HG03460 (cell line): Measurements from ENCODE around the gene RPS6KL1.

ENCODE experiments used
- ATAC-seq: cut with Tn5 transposase; IDR thresholded peaks from one replicate; pipeline ENCODE4 v1.9.1; 2021; ENCODE audit not compliant: unreplicated experiment

The RPS6KL1 gene, protein sequence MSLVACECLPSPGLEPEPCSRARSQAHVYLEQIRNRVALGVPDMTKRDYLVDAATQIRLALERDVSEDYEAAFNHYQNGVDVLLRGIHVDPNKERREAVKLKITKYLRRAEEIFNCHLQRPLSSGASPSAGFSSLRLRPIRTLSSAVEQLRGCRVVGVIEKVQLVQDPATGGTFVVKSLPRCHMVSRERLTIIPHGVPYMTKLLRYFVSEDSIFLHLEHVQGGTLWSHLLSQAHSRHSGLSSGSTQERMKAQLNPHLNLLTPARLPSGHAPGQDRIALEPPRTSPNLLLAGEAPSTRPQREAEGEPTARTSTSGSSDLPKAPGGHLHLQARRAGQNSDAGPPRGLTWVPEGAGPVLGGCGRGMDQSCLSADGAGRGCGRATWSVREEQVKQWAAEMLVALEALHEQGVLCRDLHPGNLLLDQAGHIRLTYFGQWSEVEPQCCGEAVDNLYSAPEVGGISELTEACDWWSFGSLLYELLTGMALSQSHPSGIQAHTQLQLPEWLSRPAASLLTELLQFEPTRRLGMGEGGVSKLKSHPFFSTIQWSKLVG

DNA sequence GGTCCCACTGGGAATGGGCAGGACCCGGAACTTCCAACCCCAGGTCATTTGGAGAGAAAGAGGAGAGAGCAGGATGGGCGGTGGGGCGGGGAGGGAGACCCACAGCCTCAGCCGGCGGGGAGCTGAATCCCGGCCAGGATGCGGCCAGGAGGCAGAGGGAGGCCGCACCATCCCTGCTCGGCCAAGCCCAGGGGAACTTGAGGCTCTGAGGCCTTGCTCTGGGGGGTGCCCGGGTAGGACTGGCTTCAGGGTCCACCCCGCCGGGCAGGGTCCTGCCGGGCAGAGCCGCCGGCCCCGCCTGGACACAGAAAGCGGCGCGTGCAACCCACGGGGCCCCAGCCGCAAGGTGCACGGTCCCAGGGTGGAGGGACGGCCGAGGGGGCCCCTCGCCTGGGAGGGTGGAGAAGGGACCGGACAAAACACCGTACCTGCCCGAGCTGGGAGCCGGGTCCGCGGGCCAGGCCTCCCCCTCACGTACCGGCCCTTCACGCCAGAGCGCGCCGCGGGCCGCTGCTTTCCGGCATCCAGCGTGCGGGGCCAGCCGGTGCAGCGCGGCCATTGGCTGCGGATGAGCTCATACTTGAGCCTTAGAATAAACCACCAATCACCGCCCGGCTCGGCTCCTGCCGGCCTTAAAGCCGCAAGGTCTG lies at the start of gene RPS6KL1:
RPS6KL1 (minus strand) TSS at position 509 of the 650 bp plus-strand sequence. CDS start 1,719 bp downstream, outside the sequence.
- ATAC-seq = peak; percentile 86

GRCh38 chr14:74968811-74969210 lies 45.8 kb upstream of the RPS6KL1 start:
- ATAC-seq = no peak

- no peak for ATAC-seq
Observed at GRCh38 chr14:74965486-74966153, 42.6 kb upstream of the RPS6KL1 start.

DNA sequence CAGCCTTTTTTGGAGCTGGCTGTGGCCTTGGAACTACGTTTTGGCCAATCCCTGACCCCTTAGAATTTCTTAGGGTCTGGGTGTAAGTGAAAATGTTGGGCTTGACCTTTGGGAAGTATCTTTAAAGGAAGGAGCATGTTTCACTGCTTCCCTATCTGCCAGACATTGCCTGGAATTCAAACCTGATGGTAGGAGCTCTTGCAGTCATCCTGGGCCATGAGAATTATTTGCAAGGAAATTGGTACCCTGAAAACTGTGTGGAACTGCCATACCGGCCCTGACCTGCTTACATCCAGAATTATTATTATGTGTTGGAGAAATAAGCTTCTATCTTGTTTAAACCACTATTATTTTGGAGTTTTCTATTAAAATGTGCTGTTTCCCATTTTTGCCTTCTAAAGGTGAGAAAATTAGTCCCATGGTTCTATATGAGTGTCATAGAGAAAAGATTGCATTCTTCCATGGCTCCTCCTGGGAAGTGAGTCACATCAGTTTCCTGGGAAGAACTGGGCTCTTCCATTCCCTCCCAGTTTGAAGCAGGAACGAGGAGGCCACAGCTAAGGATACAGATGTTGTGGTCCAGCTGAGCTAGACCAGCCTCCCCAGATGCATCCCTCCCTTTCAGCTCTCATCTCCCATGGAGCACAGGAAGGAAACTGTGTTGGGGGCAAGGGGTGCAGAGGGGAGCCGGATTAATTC lies 41.9 kb upstream of the RPS6KL1 start:
- ATAC-seq = no peak

DNA sequence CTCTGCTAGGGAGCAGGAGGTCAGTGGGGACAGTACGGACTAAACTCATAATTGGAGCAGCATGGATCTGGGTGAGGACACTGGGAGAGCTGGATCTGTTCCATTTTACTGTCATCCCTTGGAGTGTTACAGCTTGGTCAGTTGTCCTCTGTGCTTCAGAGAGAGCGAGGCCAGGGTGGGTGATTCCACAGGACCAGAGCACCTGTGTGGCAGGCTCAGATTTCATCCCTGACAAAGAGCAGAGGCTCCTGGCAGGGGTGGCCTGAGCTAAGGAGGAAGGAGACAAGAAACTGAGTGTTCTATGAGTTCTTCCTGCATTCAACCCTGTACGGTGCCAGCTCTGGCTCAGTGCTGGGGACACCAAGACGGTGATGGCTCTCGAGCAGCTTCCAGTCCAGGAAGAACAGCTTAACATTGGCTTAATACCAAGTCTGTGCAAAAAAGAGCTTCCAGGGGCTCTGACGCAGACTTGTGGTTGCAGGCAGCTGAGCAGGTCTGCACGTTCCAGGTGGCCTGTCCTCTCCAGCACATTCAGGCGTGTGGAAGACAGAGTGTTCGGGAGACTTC lies 40.7 kb upstream of the RPS6KL1 start:
- ATAC-seq = no peak

DNA sequence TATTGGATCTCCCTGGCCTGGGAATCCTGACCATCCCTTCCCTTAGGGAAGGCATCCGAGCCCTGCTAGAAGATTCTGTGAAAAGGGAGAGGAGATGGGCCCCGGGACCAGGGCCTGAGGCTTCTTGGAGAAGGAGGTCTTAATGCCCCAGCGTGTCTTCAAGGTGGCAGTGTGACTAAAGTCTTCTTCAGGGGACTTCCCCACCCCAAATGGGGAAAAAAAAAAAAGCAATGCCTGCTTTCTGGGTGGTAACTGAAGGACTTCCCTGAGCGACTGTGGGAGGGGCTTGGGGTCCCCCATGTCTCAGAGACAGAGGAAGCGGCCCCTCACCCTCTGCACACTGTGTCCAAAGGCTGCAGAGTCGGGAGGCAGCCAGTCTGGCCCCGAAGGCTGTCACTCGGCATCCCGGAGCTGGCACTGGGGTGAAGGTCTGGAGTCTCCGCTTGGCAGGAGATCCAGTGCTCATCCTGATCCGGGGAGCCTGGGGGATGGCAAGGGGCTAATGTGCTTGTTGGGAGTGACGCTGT lies 40.2 kb upstream of the RPS6KL1 start:
- no peak for ATAC-seq

GRCh38 chr14:74962493-74962892 lies 39.4 kb upstream of the RPS6KL1 start:
- no peak for ATAC-seq

DNA sequence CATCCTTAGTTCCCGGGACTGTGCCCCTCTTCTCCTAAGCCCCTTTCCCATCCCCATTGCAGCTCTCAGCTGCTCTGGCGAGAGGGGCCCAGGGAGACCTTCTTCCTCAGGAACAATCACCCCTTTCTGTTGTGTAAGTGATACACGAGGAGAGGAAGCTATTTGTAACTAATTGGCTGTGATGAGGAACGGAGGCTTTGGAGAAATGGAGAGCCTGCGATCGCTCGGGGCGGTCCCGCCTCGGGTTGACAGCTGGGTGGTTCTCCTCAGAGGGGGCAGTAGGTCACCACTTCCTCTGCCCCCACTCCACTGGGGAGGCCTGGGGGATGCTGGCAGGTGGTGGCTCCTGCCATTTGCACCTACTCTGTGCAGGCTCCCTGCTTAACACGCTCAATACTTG lies 39.0 kb upstream of the RPS6KL1 start:
- ATAC-seq = no peak

- no peak for ATAC-seq
Observed at GRCh38 chr14:74961238-74961911, 38.3 kb upstream of the RPS6KL1 start.

GRCh38 chr14:74960736-74961135 lies 37.7 kb upstream of the RPS6KL1 start:
- ATAC-seq = no peak

GRCh38 chr14:74959596-74960180 lies 36.6 kb upstream of the RPS6KL1 start:
- ATAC-seq = no peak

GRCh38 chr14:74956280-74957072 lies 33.4 kb upstream of the RPS6KL1 start:
- ATAC-seq = no peak

DNA sequence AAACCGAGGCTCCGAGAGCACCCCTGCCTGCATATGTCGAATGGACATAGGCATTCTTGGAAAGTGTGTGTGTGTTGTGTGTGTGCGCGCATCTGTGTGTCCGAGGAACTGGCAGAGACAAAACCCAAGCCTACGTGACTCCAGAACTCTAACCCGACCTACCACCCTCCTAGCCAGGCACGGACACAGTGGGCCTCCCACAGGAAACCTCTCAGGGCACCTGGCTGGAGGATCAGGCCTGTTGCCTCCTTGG lies 32.9 kb upstream of the RPS6KL1 start:
- ATAC-seq = no peak

DNA sequence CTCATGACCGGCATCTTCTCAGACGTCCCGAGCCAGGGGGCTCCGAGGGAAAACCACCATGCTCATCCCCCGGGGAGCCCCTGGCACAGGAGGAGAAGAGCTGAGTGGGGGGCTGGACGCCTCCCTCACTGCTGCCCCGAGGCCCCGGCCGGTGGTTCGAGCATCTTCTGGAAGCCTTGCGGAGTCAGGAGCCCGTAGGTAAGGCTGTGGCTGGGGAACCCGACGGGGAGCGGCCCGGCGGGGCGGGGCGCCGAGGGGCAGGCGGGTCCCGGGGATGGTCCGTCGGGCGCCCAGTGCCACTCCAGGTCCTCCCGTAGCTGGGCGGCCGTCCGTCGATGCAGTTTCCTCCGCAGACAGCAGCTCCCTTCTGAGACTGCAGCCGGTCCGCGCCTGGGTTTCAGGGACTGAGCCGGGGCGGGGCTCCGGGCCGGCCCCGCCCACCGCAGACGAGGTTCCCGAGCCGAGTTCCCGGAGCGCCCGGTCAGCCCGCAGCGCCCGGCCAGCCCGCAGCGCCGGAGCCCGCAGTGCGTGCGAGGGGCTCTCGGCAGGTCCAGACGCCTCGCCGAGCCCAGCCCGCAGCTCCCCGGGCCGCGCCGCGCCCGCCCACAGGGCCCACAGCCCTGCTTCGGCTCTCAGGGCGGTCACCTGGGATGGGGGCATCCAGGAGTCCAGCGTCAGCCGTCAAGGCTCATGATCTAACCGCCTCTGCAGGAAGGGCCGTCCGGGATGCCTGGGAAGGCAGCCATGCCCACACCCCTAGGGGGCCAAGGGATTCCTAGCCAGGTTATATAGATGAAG lies 32.4 kb upstream of the RPS6KL1 start, which contains the start of gene PGF:
PGF (minus strand) TSS at position 369 of the 798 bp plus-strand sequence; CDS start at position 14, 355 bp downstream.
- ATAC-seq = no peak

GRCh38 chr14:74954947-74955228 lies 31.8 kb upstream of the RPS6KL1 start:
- ATAC-seq = no peak

- no peak for ATAC-seq
Observed at GRCh38 chr14:74954232-74954946, 31.3 kb upstream of the RPS6KL1 start.

DNA sequence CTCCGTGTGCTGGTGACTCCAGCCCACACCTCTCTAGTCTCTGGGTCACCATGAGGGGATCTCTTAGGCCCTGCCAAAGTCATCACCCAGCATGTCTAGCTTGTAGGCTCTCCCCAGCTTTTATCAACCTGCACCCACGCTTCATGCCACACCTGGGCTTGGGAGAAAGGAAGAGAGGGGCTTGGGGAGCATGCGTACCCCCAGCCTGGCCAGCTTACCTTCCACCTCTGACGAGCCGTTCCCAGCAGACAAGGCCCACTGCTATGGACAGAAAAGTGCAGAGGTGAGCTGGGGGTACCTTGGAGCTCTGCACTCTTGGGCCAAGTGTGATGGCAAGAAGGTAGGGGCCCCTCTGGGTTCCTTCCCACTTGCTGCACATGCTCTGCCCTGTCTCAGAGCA lies 30.6 kb upstream of the RPS6KL1 start:
- ATAC-seq = no peak
